WTC11 (cell line): ENCODE results near the gene DROSHA. TPM values are rescaled to one million over a fixed set of nuclear protein-coding genes. Genes with fewer than 3 reads are reported as not detected.
A peak's percentile ranks its signal among the peaks of the same experiment; 100 is the strongest.

ENCODE experiments used
- ATAC-seq: fragments of 200-7000 bp; cut with Tn5 transposase; 2 replicates; pipeline ENCODE4 v1.10.0; 2021; ENCODE audit warnings: mild to moderate bottlenecking, moderate library complexity
- CTCF ChIA-PET: fragments of 300-600 bp; sonication (Branson Sonifier 250); formaldehyde crosslinking; loops from one replicate; lab custom pipeline; 2021; ENCODE audit warnings: antibody characterized with exemption; lab: Charles Lee
- POLR2A ChIA-PET: fragments of 350-600 bp; sonication (Branson Sonifier 250); formaldehyde crosslinking; loops from one replicate; lab custom pipeline; 2021; ENCODE audit warnings: antibody characterized with exemption; lab: Charles Lee
- DNase-seq: peaks from one replicate; pipeline ENCODE4 v3.0.0; 2021; ENCODE audit warnings: low spot score
- H3K27ac Mint-ChIP-seq: 2 replicates; pipeline ENCODE4 v1.8.0; 2021; ENCODE audit warnings: mixed read lengths
- H3K27me3 Mint-ChIP-seq: 2 replicates; pipeline ENCODE4 v1.8.0; 2021; ENCODE audit warnings: low read depth, mild to moderate bottlenecking, moderate library complexity, mixed read lengths
- H3K36me3 Mint-ChIP-seq: 2 replicates; pipeline ENCODE4 v1.8.0; 2021; ENCODE audit warnings: mixed read lengths
- H3K4me1 Mint-ChIP-seq: 2 replicates; pipeline ENCODE4 v1.8.0; 2022; ENCODE audit warnings: mixed read lengths
- H3K4me3 Mint-ChIP-seq: 2 replicates; pipeline ENCODE4 v1.8.0; 2021; ENCODE audit warnings: mild to moderate bottlenecking, moderate library complexity, mixed read lengths
- H3K9me3 Mint-ChIP-seq: 2 replicates; pipeline ENCODE4 v1.8.0; 2021; ENCODE audit warnings: mixed read lengths
- ELF4 ChIP-seq: sonication (generic); formaldehyde crosslinking; IDR thresholded peaks from 2 replicates; pipeline ENCODE4 v1.8.1; 2022; ENCODE audit warnings: low read depth, mild to moderate bottlenecking, moderate library complexity, missing genetic modification reagents
- HMGA2 ChIP-seq: fragments of 250-450 bp; sonication (Bioruptor Pico); IDR thresholded peaks from 2 replicates; pipeline ENCODE4 v1.4.0; 2021; ENCODE audit warnings: mild to moderate bottlenecking, moderate library complexity
- MXD4 ChIP-seq: fragments of 250-450 bp; sonication (Bioruptor Pico); IDR thresholded peaks from 2 replicates; pipeline ENCODE4 v1.8.0; 2021; ENCODE audit warnings: mild to moderate bottlenecking, moderate library complexity, borderline replicate concordance
- PRDM15 ChIP-seq: sonication (generic); formaldehyde crosslinking; IDR thresholded peaks from 2 replicates; pipeline ENCODE4 v1.8.0; 2022; ENCODE audit warnings: missing genetic modification reagents
- ZBTB21 ChIP-seq: sonication (generic); formaldehyde crosslinking; IDR thresholded peaks from 2 replicates; pipeline ENCODE4 v1.8.1; 2023; ENCODE audit warnings: mild to moderate bottlenecking, missing genetic modification reagents, borderline replicate concordance
- ZNF121 ChIP-seq: sonication (generic); formaldehyde crosslinking; IDR thresholded peaks from 2 replicates; pipeline ENCODE4 v1.8.0; 2023; ENCODE audit warnings: missing genetic modification reagents
- ZNF317 ChIP-seq: sonication (generic); formaldehyde crosslinking; IDR thresholded peaks from 2 replicates; pipeline ENCODE4 v1.8.1; 2023; ENCODE audit warnings: low read depth, mild to moderate bottlenecking, moderate library complexity, missing genetic modification reagents, borderline replicate concordance
- ZNF512 ChIP-seq: sonication (generic); formaldehyde crosslinking; IDR thresholded peaks from 2 replicates; pipeline ENCODE4 v1.8.1; 2022; ENCODE audit warnings: missing genetic modification reagents, borderline replicate concordance
- ZNF532 ChIP-seq: fragments of 250-450 bp; sonication (Bioruptor Pico); IDR thresholded peaks from 2 replicates; pipeline ENCODE4 v1.9.0; 2021; ENCODE audit warnings: mild to moderate bottlenecking, borderline replicate concordance
- total RNA-seq: library from RNA; stranded (reverse); gene quantifications from 3 replicates; pipeline ENCODE4 v1.2.3, GENCODE V29; 2021
- TF ChIP-seq, protein P1 (sequence below): fragments of 250-450 bp; sonication (Bioruptor Pico); IDR thresholded peaks from 2 replicates; pipeline ENCODE4 v2.1.2; 2022; ENCODE audit warnings: mild to moderate bottlenecking, moderate library complexity
- TF ChIP-seq, protein P2 (sequence below): sonication (generic); formaldehyde crosslinking; IDR thresholded peaks from 2 replicates; pipeline ENCODE4 v1.8.1; 2023; ENCODE audit warnings: mild to moderate bottlenecking, missing genetic modification reagents, borderline replicate concordance

The DROSHA gene
- total RNA-seq, 1 experiment from 2014 or later = 125 TPM

GRCh38 chr5:31516802-31517201, 15.1 kb downstream of the DROSHA start:
- TF ChIP-seq ELF4 (CRISPR knock-in tag) = no peak
- Mint-ChIP-seq H3K36me3 (peaks cover 52% of the 10 kb centered on the region), H3K4me3 (no peak overlapping the region), H3K4me1 (no peaks in the 10 kb centered on the region), H3K27ac (no peak overlapping the region), H3K9me3 (no peaks in the 10 kb centered on the region), H3K27me3 (no peaks in the 10 kb centered on the region)
- DNase-seq = no peak
- CTCF ChIA-PET = no interaction called here
- ATAC-seq = no peak
- POLR2A ChIA-PET = no interaction called here

DNA sequence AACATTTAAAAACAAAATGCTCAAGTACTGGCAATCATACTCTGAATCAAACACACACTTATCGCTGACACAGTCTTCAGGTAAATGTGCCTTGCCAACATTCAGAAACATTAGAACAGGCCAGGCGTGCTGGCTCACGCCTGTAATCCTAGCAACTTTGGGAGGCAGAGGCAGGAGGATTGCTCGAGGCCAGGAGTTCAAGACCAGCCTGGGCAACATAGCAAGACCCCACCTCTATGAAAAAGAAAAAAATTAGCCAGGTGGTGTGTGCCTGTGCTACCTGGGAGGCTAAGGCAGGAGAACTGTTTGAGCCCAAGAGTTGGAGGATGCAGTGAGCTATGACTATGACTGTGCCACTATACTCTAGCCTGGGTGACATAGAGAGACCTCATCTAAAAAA, 20.6 kb downstream of the DROSHA start:
- Mint-ChIP-seq H3K9me3 (no peaks in the 10 kb centered on the region), H3K36me3 (peaks cover 74% of the 10 kb centered on the region), H3K27ac (no peak overlapping the region), H3K4me3 (no peak overlapping the region), H3K4me1 (no peaks in the 10 kb centered on the region), H3K27me3 (no peaks in the 10 kb centered on the region)
- ChIA-PET CTCF (no interaction called here), POLR2A (interaction anchor here (0.9 kb wide), 1 partner anchor 21 kb away, joined by 3 read pairs; the partner anchor contains the start of gene C5orf22)
- TF ChIP-seq PRDM15 (no peak), ZNF121 (CRISPR knock-in tag) (peak; percentile 89)
- no peak for DNase-seq
- no peak for ATAC-seq

DNA sequence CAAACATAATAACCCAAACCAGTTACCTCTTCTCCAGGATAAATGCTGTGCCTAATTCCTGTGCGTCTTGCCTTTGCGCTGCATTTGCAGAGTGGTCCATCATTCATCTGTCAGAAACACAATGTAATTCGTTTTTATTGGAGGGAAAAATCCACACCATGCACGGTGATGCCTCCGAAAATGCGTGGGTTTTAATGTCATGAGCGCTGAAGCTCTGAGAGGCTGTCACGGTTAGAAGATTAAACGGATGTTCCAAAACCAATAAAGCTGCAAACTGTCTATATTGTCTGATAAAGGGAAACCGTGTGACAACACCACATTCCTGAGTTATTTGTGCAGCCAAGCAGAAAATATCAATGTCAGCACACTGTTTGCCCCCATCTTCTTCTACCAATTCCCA, 27.4 kb downstream of the DROSHA start:
- DNase-seq = no peak
- no peak overlapping the region for H3K4me3 Mint-ChIP-seq
- ChIA-PET CTCF (no interaction called here), POLR2A (no interaction called here)
- no peak overlapping the region for H3K27ac Mint-ChIP-seq
- ATAC-seq = no peak
- no peaks in the 10 kb centered on the region for H3K27me3 Mint-ChIP-seq
- no peaks in the 10 kb centered on the region for H3K9me3 Mint-ChIP-seq
- H3K4me1 Mint-ChIP-seq = no peaks in the 10 kb centered on the region
- peaks cover 62% of the 10 kb centered on the region for H3K36me3 Mint-ChIP-seq
- TF ChIP-seq, protein P1, sequence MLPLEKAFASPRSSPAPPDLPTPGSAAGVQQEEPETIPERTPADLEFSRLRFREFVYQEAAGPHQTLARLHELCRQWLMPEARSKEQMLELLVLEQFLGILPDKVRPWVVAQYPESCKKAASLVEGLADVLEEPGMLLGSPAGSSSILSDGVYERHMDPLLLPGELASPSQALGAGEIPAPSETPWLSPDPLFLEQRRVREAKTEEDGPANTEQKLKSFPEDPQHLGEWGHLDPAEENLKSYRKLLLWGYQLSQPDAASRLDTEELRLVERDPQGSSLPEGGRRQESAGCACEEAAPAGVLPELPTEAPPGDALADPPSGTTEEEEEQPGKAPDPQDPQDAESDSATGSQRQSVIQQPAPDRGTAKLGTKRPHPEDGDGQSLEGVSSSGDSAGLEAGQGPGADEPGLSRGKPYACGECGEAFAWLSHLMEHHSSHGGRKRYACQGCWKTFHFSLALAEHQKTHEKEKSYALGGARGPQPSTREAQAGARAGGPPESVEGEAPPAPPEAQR (CRISPR knock-in tag) = no peak
- TF ChIP-seq MXD4 (CRISPR knock-in tag) = no peak
- TF ChIP-seq ZBTB21 (CRISPR knock-in tag) = no peak
- no peak for TF ChIP-seq ZNF121 (CRISPR knock-in tag)
- no peak for TF ChIP-seq HMGA2 (CRISPR knock-in tag)
- TF ChIP-seq ZNF317 (CRISPR knock-in tag) = no peak
- TF ChIP-seq ZNF512 (CRISPR knock-in tag) = no peak
- TF ChIP-seq, protein P2, sequence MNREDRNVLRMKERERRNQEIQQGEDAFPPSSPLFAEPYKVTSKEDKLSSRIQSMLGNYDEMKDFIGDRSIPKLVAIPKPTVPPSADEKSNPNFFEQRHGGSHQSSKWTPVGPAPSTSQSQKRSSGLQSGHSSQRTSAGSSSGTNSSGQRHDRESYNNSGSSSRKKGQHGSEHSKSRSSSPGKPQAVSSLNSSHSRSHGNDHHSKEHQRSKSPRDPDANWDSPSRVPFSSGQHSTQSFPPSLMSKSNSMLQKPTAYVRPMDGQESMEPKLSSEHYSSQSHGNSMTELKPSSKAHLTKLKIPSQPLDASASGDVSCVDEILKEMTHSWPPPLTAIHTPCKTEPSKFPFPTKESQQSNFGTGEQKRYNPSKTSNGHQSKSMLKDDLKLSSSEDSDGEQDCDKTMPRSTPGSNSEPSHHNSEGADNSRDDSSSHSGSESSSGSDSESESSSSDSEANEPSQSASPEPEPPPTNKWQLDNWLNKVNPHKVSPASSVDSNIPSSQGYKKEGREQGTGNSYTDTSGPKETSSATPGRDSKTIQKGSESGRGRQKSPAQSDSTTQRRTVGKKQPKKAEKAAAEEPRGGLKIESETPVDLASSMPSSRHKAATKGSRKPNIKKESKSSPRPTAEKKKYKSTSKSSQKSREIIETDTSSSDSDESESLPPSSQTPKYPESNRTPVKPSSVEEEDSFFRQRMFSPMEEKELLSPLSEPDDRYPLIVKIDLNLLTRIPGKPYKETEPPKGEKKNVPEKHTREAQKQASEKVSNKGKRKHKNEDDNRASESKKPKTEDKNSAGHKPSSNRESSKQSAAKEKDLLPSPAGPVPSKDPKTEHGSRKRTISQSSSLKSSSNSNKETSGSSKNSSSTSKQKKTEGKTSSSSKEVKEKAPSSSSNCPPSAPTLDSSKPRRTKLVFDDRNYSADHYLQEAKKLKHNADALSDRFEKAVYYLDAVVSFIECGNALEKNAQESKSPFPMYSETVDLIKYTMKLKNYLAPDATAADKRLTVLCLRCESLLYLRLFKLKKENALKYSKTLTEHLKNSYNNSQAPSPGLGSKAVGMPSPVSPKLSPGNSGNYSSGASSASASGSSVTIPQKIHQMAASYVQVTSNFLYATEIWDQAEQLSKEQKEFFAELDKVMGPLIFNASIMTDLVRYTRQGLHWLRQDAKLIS (CRISPR knock-in tag) = no peak
- no peak for TF ChIP-seq ZNF532 (CRISPR knock-in tag)
